T-helper 2 cell treated with Interferon-gamma antibody and Interleukin-4, amounts not matched to agents 100 ng/mL and 5 ng/mL, for 36 hours (primary cell): Measurements from ENCODE around the gene KIFBP. TPM values are rescaled to one million over a fixed set of nuclear protein-coding genes. Genes with fewer than 3 reads are reported as not detected.
"Not testable (repeated sequence)": the region's sequence is repeated elsewhere in the genome, so short reads cannot be mapped to it uniquely, and the experiment has no call there.

ENCODE experiments used
- intact Hi-C: fragments of 100-400 bp; cut with micrococcal nuclease; formaldehyde crosslinking; loops from one replicate; pipeline ENCODE4 v1.15.1; 2023
- total RNA-seq: library from RNA; stranded (reverse); gene quantifications from 2 replicates; pipeline ENCODE4 v1.2.3, GENCODE V29; 2022

The KIFBP gene
- total RNA-seq, 1 donor from 2014 or later: 14.5 TPM

DNA sequence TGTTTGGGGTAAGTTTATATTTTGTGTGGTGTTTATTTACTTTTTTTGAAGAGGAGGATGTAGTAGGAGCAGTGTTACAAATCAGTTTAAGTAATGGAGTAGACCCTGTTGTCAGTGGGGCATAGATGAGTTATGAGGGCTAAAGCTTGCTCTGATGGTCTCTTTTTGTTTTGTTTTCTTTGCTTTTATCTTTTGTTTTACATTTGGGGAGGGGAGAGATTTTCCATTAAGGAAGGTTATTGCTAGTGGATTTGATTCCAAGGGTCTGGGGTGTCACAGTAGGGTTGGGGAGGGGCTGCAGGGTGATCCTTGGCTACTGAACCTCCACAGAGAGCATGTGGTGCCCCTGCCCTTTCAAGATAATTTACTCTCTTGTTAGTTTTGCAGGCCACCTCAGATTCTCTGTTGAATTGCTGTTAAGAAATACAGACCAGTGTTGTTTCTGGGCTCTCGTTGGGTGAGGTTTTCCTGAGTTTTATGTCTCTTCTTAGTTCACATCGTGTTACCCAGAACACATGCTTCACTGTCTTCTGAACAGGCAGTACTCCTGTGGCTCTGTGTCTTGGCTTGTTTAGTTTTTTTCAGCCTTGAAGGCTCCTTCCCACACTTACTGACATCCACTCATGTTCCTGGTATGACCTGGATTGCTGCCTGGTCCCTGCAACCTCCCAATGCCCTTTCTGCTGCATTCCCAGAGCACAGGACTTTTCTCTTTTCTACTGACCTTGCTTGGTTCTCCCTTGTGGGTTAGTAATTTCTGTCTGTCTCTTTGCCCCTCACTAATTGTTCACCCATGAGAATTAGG, 4.2 kb downstream of the KIFBP start:
- intact Hi-C loops: no loop called here

DNA sequence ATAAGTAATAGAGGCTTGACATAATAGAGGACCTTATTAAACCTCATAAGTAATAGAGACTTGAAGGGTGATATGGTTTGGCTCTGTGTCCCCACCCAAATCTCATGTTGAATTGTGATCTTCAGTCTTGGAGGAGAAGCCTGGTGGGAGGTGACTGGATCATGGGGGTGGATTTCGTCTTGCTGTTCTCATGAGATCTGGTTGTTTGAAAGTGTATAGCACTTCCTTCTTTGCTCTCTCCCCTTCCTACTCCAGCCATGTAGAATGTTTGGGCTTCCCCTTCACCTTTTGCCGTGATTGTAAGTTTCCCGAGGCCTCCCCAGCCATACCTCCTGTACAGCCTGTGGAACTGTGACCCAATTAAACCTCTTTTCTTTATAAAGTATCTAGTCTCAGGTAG, 8.6 kb downstream of the KIFBP start:
- intact Hi-C loops: no loop called here

- intact Hi-C loops: loop anchor here (1.0 to 5.0 kb wide), 4 partner anchors 40 to 217 kb away; partner anchors contain the start of gene HKDC1
Observed at GRCh38 chr10:69004821-69005220, 16.2 kb downstream of the KIFBP start.

GRCh38 chr10:69005704-69006485, 17.3 kb downstream of the KIFBP start:
- intact Hi-C loops: loop anchor here (1.0 to 5.0 kb wide), 4 partner anchors 39 to 216 kb away; partner anchors contain the start of gene HKDC1

- intact Hi-C loops: loop anchor here (5.0 kb wide), 1 partner anchor 215 kb away; the partner anchor contains the start of gene HKDC1
Observed at GRCh38 chr10:69007260-69007659, 18.7 kb downstream of the KIFBP start.

DNA sequence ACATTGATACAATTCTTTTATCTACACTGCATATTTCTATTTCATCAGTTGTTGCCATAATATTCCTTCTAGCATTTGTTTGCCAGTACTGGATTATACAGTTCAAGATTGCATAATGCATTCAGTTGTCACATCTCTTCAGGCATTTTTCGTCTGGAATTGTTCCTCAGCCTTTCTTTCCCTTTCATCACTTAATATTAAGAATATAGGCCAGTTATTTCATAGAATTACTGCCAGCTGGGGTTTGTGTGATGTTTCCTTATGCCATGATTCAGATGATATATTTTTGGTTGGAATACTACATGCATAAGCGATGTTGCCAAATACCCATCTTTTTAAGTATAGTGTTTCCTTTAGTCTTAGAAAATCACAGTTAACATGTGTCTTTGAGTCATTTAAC, 20.8 kb downstream of the KIFBP start:
- intact Hi-C loops: loop anchor here (5.0 kb wide), 1 partner anchor 213 kb away; the partner anchor contains the start of gene HKDC1

GRCh38 chr10:69010151-69010640, 21.6 kb downstream of the KIFBP start:
- intact Hi-C loops: no loop called here

DNA sequence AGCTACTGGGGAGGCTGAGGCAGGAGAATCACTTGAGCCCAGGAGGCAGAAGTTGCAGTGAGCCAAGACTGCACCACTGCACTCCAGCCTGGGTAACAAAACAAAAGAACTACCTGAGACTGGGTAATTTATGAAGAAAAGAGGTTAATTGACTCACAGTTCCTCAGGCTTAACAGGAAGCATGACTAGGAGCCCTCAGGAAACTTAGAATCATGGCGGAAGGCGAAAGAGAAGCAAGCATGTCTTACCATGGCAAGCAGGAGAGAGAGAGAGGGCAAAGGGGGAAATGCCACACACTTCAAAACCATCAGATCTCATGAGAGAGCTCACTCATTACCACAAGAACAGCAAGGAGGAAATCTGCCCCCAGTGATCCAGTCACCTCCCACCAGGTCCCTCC, 24.2 kb downstream of the KIFBP start:
- intact Hi-C loops: not testable (repeated sequence)

GRCh38 chr10:69014171-69014570, 25.6 kb downstream of the KIFBP start:
- intact Hi-C loops: no loop called here

DNA sequence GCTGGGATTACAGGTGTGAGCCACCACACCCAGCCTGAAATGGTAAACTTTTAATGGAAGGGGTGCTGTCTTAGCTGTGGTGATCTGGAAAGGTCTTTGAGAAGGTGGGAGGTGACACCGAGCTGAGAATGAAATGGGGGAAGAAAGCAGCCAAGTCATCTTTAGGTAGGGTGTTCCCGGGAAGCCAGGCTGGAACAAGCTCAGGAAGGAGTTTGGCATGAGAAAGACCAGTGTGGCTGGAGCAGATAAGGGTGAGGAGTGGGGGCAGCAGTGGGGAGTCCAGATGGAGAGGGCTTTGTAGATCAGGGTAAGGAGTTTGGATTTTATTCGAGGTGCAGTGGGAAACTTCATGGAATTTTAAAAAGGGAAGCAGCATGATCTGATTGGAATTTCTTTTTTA, 30.0 kb downstream of the KIFBP start:
- intact Hi-C loops: no loop called here

GRCh38 chr10:69022611-69023010, 34.0 kb downstream of the KIFBP start:
- intact Hi-C loops: no loop called here

DNA sequence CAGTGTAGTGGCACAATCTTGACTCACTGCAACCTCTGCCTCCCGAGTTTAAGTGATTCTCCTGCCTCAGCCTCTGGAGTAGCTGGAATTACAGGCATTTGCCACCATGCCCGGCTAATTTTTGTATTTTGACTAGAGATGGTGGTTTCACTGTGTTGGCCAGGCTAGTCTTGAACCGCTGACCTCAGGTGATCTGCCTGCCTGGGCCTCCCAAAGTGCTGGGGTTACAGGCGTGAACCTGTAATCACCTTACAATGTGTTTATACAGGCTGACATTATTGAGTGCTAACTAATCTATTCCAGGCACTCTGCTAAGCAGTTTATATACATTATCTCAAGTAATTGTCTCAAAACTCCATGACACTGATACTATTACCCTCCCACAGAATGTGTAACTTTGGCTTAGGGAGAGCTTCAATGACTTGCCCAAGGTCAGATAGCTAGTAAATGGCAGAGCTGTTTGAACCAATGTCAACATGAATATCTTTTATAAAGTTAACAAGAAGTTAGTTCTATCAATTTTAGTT, 36.8 kb downstream of the KIFBP start:
- intact Hi-C loops: no loop called here

DNA sequence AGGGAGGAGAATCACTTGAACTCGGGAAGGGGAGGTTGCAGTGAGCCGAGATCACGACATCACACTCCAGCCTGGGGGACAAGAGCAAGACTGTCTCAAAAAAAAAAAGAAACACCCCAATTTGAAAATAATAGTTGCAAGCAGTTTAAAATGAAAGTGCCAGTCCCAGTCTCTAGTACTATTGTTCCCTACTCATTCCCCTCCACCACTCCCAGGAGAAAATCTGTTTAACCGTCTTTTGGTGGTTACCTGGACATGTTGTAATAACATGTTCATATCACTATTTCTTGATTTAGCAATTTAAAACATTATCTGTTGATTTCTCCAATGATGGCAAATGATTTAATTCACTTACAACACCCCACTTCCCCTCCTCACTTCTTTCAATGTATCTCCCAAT, 44.7 kb downstream of the KIFBP start:
- intact Hi-C loops: no loop called here

GRCh38 chr10:69037489-69037888, 48.9 kb downstream of the KIFBP start:
- intact Hi-C loops: no loop called here

DNA sequence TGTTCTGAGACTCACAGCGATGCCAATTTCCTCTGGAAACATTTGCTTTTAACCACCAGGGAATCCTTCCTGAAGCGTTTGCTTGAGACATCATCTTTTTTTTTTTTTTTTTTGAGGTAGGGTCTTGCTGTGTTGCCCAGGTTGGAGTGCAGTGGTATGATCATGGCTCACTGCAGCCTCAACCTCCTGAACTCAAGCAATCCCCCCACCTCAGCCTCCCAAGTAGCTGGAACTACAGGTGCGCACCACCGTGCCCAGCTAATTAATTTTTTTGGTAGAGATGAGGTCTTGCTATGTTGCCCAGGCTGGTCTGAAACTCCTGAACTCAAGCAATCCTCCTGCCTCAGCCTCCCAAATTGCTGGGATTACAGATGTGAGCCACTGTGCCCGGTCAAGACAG, 52.3 kb downstream of the KIFBP start:
- intact Hi-C loops: not testable (repeated sequence)

DNA sequence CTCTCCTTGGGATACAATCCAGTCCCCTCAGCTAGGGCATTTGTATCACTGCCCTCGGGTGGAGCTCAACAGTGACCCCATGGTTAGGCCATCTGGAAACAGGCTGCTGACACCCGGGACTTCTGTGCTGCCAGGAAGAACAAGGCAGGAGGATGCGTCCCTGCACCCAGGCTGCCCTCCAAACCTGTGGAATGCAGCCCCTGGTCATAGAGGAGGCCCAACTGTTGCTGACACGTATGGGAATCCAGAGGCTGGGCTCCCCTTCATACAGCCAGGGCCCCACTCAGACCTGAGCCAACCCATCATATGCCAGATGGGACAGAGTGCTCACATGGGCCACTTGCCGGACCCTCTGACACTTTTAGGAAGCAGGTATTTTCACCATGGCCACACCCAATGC, 53.8 kb downstream of the KIFBP start:
- intact Hi-C loops: no loop called here

DNA sequence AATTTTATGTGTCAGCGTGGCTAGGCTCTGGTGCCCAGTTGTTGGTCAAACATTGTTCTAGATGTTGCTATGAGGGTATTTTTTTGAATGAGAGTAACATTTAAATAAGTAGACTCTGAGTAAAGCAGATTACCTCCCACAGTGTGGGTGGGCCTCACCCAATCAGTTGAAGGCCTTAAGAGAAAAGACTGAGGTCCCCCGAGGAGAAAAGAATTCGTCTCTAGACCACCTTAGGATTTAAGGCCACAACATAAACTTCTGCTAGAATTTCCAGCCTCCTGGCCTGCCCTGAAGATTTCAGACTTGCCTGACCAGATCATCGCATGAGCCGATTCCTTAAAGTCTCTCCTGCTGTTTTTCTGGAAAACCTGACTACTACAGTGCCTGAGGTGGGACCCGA, 54.2 kb downstream of the KIFBP start:
- intact Hi-C loops: no loop called here

- intact Hi-C loops: loop anchor here (2.0 kb wide), 1 partner anchor 39 kb away; no protein-coding TSS in a partner anchor
Observed at GRCh38 chr10:69043931-69044531, 55.4 kb downstream of the KIFBP start.

DNA sequence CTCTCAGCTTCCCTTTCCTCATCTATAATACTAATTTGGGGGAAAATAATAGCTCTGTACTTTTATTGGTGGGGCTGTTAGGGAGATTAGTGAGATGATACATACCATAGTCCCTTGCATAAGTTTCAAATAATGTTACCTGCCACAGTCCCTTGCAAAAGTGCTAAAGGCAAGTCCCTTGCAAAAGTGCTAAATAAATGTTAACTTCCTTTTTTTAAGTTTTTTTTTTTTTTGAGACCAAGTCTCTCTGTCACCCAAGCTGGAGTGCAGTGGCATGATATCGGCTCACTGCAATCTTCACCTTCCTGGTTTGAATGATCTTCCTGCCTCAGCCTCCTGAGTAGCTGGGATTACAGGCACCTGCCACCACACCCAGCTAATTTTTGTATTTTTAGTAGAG, 55.9 kb downstream of the KIFBP start:
- intact Hi-C loops: loop anchor here (2.0 kb wide), 1 partner anchor 40 kb away; no protein-coding TSS in a partner anchor

DNA sequence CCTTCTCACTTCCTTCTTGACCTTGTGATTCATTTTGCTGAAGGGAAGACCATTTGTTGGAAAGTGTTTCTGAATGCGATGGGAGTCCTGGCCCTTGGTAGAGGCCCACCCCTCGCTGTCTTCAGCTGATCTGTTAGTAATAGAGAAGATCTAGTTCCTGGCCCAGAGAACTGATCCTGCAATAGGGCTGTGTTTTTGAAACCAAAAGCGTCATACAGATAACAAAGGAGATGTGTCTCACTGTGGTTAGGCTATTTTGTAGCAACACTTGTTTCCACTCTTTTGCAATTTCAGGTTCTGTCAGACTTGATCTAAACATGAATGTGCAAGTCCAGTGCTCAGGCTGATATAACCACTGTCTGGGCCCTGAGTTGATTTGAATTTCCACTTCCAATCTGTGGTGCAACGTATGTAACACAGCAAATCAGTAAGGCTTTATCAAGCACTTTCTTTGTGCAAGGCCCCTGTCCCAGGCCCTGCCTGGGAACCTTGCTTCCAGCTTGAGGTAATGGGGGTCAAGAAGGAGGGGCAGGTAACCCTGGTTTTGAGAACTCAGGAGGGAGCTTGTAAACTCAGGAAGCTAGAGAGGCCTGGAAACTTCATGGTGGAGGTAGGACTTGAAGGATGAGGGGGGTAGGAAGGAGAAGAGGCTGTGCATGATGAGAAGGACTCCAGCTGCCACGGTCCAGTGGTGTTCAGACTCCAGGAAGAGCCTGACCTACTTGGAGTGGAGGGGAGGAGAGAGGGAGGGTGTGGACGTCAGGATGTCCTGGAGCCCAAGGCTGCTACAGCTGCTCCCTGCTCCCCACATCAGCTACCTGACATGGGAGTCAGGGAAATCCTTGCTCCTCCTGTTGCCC, 57.1 kb downstream of the KIFBP start:
- intact Hi-C loops: loop anchor here (1.0 to 2.0 kb wide), 5 partner anchors 10 to 45 kb away; no protein-coding TSS in a partner anchor
